Measurements from ENCODE around the gene DLK2. TPM values are rescaled to one million over a fixed set of nuclear protein-coding genes. Genes with fewer than 3 reads are reported as not detected.

The DLK2 gene
- total and polyA plus RNA-seq, 2 of the 13 experiments (the other 11 are each of a cell fraction or from before 2014, with no cell fraction given), result 1.2 to 3.8 TPM

- H3K4me3 ChIP-seq (replicated peaks in 1 of 3; ENCODE audit: insufficient read depth in 1 of 3, low read depth in 2 of 3, low read length in 3 of 3), result no peak overlapping the region
- intact Hi-C loops (cut with micrococcal nuclease; ENCODE audit: unreplicated experiment), result loop anchor here (10.0 kb wide), 1 partner anchor 155 kb away; no protein-coding TSS in a partner anchor
- ATAC-seq (no peak), DNase-seq (ENCODE audit: low spot score) (no peak), FAIRE-seq (no peak)
- ChIA-PET POLR2A (no interaction called here), CTCF (ENCODE audit: low intra/inter-chr PET ratio, low total read pairs) (no interaction called here)
- H3K4me1 ChIP-seq (ENCODE audit: insufficient read depth, low read length), result no peaks in the 10 kb centered on the region
- WGBS (ENCODE audit: low lambda C conversion rate), result 58% methylated on average over 5 of the region's 5 CpGs
- H3K4me2 ChIP-seq (ENCODE audit: low read depth, low read length), result no peak overlapping the region
- no peaks in the 10 kb centered on the region for H3K9me3 ChIP-seq (ENCODE audit: low read length)
- in situ Hi-C loops (cut with HindIII; ENCODE audit: extremely low pct_ligation_motif_present, low pct_unique_long_range_greater_than_20kb), result no loop called here
- H2AFZ ChIP-seq (ENCODE audit: low read length), result no peak overlapping the region
- no peaks in the 10 kb centered on the region for H4K20me1 ChIP-seq (ENCODE audit: insufficient read depth, low read length)
- 0 out of 5 replicates have a peak, but pooled peaks cover 0 to 3% of the 10 kb centered on the region in 2 experiments for H3K27me3 ChIP-seq (ENCODE audit: control insufficient read depth in 1 of 2, insufficient read depth in 2 of 2, low read length in 2 of 2)
- no TSS peak for BruUV-seq (replicated peaks)
- no peak for TF ChIP-seq CTCF (CRISPR knock-in tag; IDR thresholded peaks at IDR 0.05)
- no peak for TF ChIP-seq RFXAP (CRISPR knock-in tag; IDR thresholded peaks at IDR 0.05; ENCODE audit: borderline replicate concordance)
- no peak for TF ChIP-seq SYNCRIP (IDR thresholded peaks at IDR 0.05; ENCODE audit: insufficient read depth, low read depth, low read length)
- no peak for TF ChIP-seq ZNF83 (CRISPR knock-in tag; IDR thresholded peaks at IDR 0.05; ENCODE audit: borderline replicate concordance)
- TF ChIP-seq HNF1B (CRISPR knock-in tag; IDR thresholded peaks at IDR 0.05), result no peak
- TF ChIP-seq ZNF343 (CRISPR knock-in tag; IDR thresholded peaks at IDR 0.05), result no peak
- no peaks in the 10 kb centered on the region for H3K36me3 ChIP-seq (replicated peaks in 1 of 2; ENCODE audit: control insufficient read depth in 1 of 2, insufficient read depth in 2 of 2, low read length in 2 of 2)
- H3K79me2 ChIP-seq (ENCODE audit: insufficient read depth, low read length), result no peaks in the 10 kb centered on the region
- H3K9ac ChIP-seq (ENCODE audit: insufficient read depth, low read depth, low read length), result no peak overlapping the region
- H3K27ac ChIP-seq (ENCODE audit: extremely low read length, insufficient read depth, low read length), result no peak overlapping the region
These were observed 35.2 kb downstream of the DLK2 start for GRCh38 chr6:43420012-43420709.
